Vagina (tissue), 2 donors: Measurements from ENCODE around the gene SGIP1.

ENCODE experiments used
- POLR2A ChIP-seq, 2 donors: fragments of 450-650 bp; IDR thresholded peaks; one replicate each; pipeline ENCODE4 v1.6.1; 2017; ENCODE audit warnings: antibody characterized with exemption in 2 of 2, mild to moderate bottlenecking in 2 of 2, moderate library complexity in 2 of 2
- POLR2AphosphoS5 ChIP-seq, 2 donors: sonication (generic); formaldehyde crosslinking; IDR thresholded peaks; one replicate each; pipeline ENCODE4 v1.9.0; 2017; ENCODE audit warnings: antibody characterized with exemption in 2 of 2, mild to moderate bottlenecking in 2 of 2, low read depth in 1 of 2; ENCODE audit not compliant: insufficient read depth in 1 of 2
- TF ChIP-seq, protein P1 (sequence below), 3 experiments: fragments of 450-650 bp in 2 of 3; fragments of 200-600 bp in 1 of 3; sonication (generic) in 1 of 3; IDR thresholded peaks; one replicate each; pipeline ENCODE4 v1.5.1; 2017 to 2019; ENCODE audit warnings: antibody characterized with exemption in 3 of 3, mild to moderate bottlenecking in 2 of 3, moderate library complexity in 2 of 3

DNA sequence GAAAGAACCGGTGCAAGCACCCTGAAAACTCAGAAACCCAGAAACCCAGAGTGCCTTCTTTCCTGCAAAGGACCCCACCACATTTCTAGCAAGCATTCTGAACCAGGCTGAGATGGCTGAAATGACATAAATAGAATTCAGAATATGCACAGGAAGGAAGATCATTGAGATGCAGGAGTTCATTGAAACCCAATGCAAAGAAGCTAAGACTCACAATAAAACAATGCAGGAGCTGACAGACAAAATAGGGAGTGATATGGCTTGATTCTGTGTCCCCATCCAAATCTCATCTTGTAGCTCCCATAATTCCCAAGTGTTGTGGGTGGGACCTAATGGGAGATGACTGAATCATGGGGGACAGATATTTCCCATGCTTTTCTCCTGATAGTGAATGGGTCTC is 22.8 kb upstream of the SGIP1 start:
- TF ChIP-seq, protein P1, sequence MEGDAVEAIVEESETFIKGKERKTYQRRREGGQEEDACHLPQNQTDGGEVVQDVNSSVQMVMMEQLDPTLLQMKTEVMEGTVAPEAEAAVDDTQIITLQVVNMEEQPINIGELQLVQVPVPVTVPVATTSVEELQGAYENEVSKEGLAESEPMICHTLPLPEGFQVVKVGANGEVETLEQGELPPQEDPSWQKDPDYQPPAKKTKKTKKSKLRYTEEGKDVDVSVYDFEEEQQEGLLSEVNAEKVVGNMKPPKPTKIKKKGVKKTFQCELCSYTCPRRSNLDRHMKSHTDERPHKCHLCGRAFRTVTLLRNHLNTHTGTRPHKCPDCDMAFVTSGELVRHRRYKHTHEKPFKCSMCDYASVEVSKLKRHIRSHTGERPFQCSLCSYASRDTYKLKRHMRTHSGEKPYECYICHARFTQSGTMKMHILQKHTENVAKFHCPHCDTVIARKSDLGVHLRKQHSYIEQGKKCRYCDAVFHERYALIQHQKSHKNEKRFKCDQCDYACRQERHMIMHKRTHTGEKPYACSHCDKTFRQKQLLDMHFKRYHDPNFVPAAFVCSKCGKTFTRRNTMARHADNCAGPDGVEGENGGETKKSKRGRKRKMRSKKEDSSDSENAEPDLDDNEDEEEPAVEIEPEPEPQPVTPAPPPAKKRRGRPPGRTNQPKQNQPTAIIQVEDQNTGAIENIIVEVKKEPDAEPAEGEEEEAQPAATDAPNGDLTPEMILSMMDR (IDR thresholded peaks at IDR 0.05) = no peak
- TF ChIP-seq POLR2A (IDR thresholded peaks at IDR 0.05) (no peak), POLR2AphosphoS5 (IDR thresholded peaks at IDR 0.05; ENCODE audit: insufficient read depth in 1 of 2, low read depth in 1 of 2) (no peak)
